GM23338 (cell line): ENCODE results near the gene MAMDC2.

Experiments
- CTCF ChIP-seq, 2 experiments: fragments of 200-600 bp in 1 of 2; sonication (generic) in 1 of 2; conservative IDR thresholded peaks; 2 replicates each; pipeline versions ENCODE4 v1.5.1 to v1.6.1; 2016 to 2017; ENCODE audit warnings: antibody characterized with exemption in 2 of 2, low read depth in 2 of 2, mild to moderate bottlenecking in 2 of 2, moderate library complexity in 1 of 2
- EZH2phosphoT487 ChIP-seq: fragments of 200-600 bp; sonication (generic); IDR thresholded peaks from one replicate; pipeline ENCODE4 v1.8.1; 2018; ENCODE audit warnings: antibody characterized with exemption; ENCODE audit not compliant: unreplicated experiment

DNA sequence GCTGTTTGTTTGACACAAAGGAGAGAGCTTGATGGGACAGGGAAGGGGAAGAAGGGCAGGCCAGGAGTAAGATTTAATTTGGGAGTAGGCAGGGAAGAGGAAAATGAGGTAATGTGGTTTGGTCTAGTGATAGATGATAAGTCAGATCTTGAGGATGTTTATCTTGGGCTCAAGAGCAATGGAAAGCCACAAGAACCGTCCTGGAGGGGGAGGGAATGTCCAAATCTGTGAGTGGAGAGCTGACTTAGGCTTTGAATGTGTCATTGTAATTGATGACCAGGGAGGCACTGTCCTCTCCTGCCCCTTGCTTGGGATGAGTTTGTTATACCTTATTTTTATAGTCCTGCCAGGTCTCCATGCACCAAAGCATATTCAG, 37.5 kb downstream of the MAMDC2 start:
- TF ChIP-seq EZH2phosphoT487 (no peak), CTCF (conservative IDR thresholded peaks at IDR 0.05; ENCODE audit: low read depth in 2 of 2) (no peak)
